DND-41 (cell line): ENCODE measurements around the gene SPATA6L.

Experiments used
- CTCF ChIP-seq: IDR thresholded peaks from 2 replicates; pipeline ENCODE4 v1.5.1; 2012; ENCODE audit warnings: borderline replicate concordance, low read length, moderate library complexity, mild to moderate bottlenecking; ENCODE audit not compliant: poor library complexity, severe bottlenecking; ENCODE audit errors: extremely low read depth
- EZH2 ChIP-seq: IDR thresholded peaks from 3 replicates; pipeline ENCODE4 v1.6.1; 2012; ENCODE audit warnings: borderline replicate concordance, low read depth, mild to moderate bottlenecking, moderate library complexity, low read length, inconsistent platforms; ENCODE audit not compliant: severe bottlenecking

GRCh38 chr9:4550777-4551484 lies 115.3 kb downstream of the SPATA6L start:
- TF ChIP-seq CTCF (no peak), EZH2 (no peak)
